H1 (cell line): ENCODE results near the gene SLC35B4. TPM values are rescaled to one million over a fixed set of nuclear protein-coding genes. Genes with fewer than 3 reads are reported as not detected.

Source experiments
- CTCF ChIA-PET: fragments of 300-600 bp; sonication (Branson Sonifier 250); formaldehyde crosslinking; loops from one replicate; lab custom pipeline; 2021; ENCODE audit not compliant: partially characterized antibody; lab: Charles Lee
- POLR2A ChIA-PET: fragments of 300-600 bp; sonication (Branson Sonifier 250); formaldehyde crosslinking; loops from one replicate; lab custom pipeline; 2021; ENCODE audit warnings: inconsistent platforms; ENCODE audit not compliant: partially characterized antibody; lab: Charles Lee
- DNase-seq, 2 experiments: peaks; one replicate each; pipeline versions ENCODE4 v3.0.0 to v3.0.0-alpha.2; 2010 to 2022; ENCODE audit warnings: low spot score in 2 of 2, low read depth in 1 of 2, mixed read lengths in 1 of 2
- FAIRE-seq: peaks from 2 replicates; lab custom pipeline; 2011; peaks lifted over from hg19 to GRCh38; lab: Jason Lieb, UNC
- H2AFZ ChIP-seq: 2 replicates; pipeline ENCODE4 v1.8.1; 2012; ENCODE audit warnings: low read length, inconsistent platforms
- H2AK5ac ChIP-seq: 2 replicates; pipeline ENCODE4 v1.6.1; 2013; ENCODE audit warnings: low read depth, low read length
- H2BK120ac ChIP-seq: replicated peaks from 2 replicates; pipeline ENCODE3; 2013; ENCODE audit warnings: low read depth, low read length, inconsistent platforms
- H2BK12ac ChIP-seq: 2 replicates; pipeline ENCODE4 v1.6.1; 2013; ENCODE audit warnings: low read depth, low read length
- H2BK15ac ChIP-seq: 2 replicates; pipeline ENCODE4 v1.6.1; 2013; ENCODE audit warnings: low read length
- H2BK20ac ChIP-seq: 2 replicates; pipeline ENCODE4 v1.6.1; 2013; ENCODE audit warnings: low read length
- H2BK5ac ChIP-seq: 2 replicates; pipeline ENCODE4 v1.6.1; 2013; ENCODE audit warnings: low read depth, low read length
- H3K14ac ChIP-seq: 2 replicates; pipeline ENCODE4 v1.6.1; 2013; ENCODE audit warnings: inconsistent platforms; ENCODE audit not compliant: insufficient read length
- H3K18ac ChIP-seq: 2 replicates; pipeline ENCODE4 v1.6.1; 2013; ENCODE audit warnings: low read length; ENCODE audit errors: extremely low read depth
- H3K23ac ChIP-seq: 2 replicates; pipeline ENCODE4 v1.6.1; 2013; ENCODE audit warnings: inconsistent platforms; ENCODE audit not compliant: insufficient read length
- H3K23me2 ChIP-seq: 2 replicates; pipeline ENCODE4 v1.6.1; 2013; ENCODE audit warnings: low read depth, low read length
- H3K27ac ChIP-seq: 2 replicates; pipeline ENCODE4 v1.6.1; 2011; ENCODE audit warnings: low read depth, low read length, inconsistent platforms
- H3K27me3 ChIP-seq, 4 experiments: replicated peaks in 1 of 4; 1 replicate in 1 of 4; 2 replicates in 3 of 4; pipeline versions ENCODE4 v1.6.1 to v1.8.1; 2011 to 2013; ENCODE audit warnings: low read length in 3 of 4, mild to moderate bottlenecking in 3 of 4, inconsistent platforms in 2 of 4, mixed read lengths in 2 of 4, moderate library complexity in 1 of 4; ENCODE audit not compliant: control insufficient read depth in 3 of 4, insufficient read depth in 3 of 4; ENCODE audit errors: extremely low read depth in 1 of 4
- H3K36me3 ChIP-seq, 4 experiments: 2 replicates each; pipeline versions ENCODE4 v1.6.1 to v1.8.1; 2011 to 2013; ENCODE audit warnings: mild to moderate bottlenecking in 4 of 4, low read length in 3 of 4, moderate library complexity in 2 of 4, control low read depth in 1 of 4, inconsistent platforms in 1 of 4; ENCODE audit not compliant: insufficient read depth in 4 of 4, control insufficient read depth in 2 of 4
- H3K4ac ChIP-seq: replicated peaks from 2 replicates; pipeline ENCODE3; 2013; ENCODE audit warnings: low read length, low read depth, mixed read lengths, inconsistent platforms; ENCODE audit not compliant: insufficient read length
- H3K4me1 ChIP-seq, 4 experiments: replicated peaks in 1 of 4; 1 replicate in 1 of 4; 2 replicates in 3 of 4; pipeline versions ENCODE4 v1.6.1 to v1.8.1; 2011 to 2013; ENCODE audit warnings: low read length in 3 of 4, inconsistent platforms in 2 of 4, mixed read lengths in 1 of 4; ENCODE audit not compliant: insufficient read depth in 4 of 4, control insufficient read depth in 3 of 4
- H3K4me2 ChIP-seq, 2 experiments: 2 replicates each; pipeline versions ENCODE4 v1.6.1 to v1.8.1; 2011 to 2013; ENCODE audit warnings: low read depth in 2 of 2, low read length in 2 of 2, control low read depth in 1 of 2, inconsistent platforms in 1 of 2, mild to moderate bottlenecking in 1 of 2; ENCODE audit not compliant: insufficient read depth in 1 of 2
- H3K4me3 ChIP-seq, 4 experiments: fragments of 200-600, 300-600 bp in 1 of 4; sonication (generic), shearing (Covaris generic), sonication (Bioruptor Twin) in 1 of 4; 2 replicates each; pipeline versions ENCODE4 v1.5.1 to v1.8.1; 2011 to 2016; ENCODE audit warnings: low read length in 4 of 4, low read depth in 3 of 4, control low read depth in 2 of 4, inconsistent platforms in 2 of 4, mild to moderate bottlenecking in 2 of 4, mixed read lengths in 1 of 4, moderate library complexity in 1 of 4; ENCODE audit not compliant: insufficient read depth in 2 of 4; ENCODE audit errors: extremely low read depth in 1 of 4
- H3K56ac ChIP-seq: replicated peaks from 2 replicates; pipeline ENCODE3; 2013; ENCODE audit warnings: low read depth, mild to moderate bottlenecking, mixed read lengths, low read length, inconsistent platforms; ENCODE audit not compliant: insufficient read length
- H3K79me1 ChIP-seq: 2 replicates; pipeline ENCODE4 v1.6.1; 2013; ENCODE audit warnings: low read depth, low read length, control low read depth
- H3K79me2 ChIP-seq, 2 experiments: 2 replicates each; pipeline versions ENCODE4 v1.6.1 to v1.8.1; 2012 to 2013; ENCODE audit warnings: low read length in 2 of 2, mild to moderate bottlenecking in 2 of 2, inconsistent platforms in 1 of 2; ENCODE audit not compliant: insufficient read depth in 2 of 2, control insufficient read depth in 1 of 2
- H3K9ac ChIP-seq, 4 experiments: replicated peaks in 1 of 4; 1 replicate in 1 of 4; 2 replicates in 3 of 4; pipeline versions ENCODE4 v1.6.1 to v1.8.1; 2011 to 2013; ENCODE audit warnings: low read depth in 3 of 4, low read length in 3 of 4, control low read depth in 2 of 4, mild to moderate bottlenecking in 2 of 4, moderate library complexity in 2 of 4, inconsistent platforms in 1 of 4; ENCODE audit errors: extremely low read depth in 1 of 4
- H3K9me3 ChIP-seq, 2 experiments: 2 replicates each; pipeline versions ENCODE4 v1.6.1 to v1.8.1; 2012 to 2013; ENCODE audit warnings: mild to moderate bottlenecking in 2 of 2, moderate library complexity in 2 of 2, control low read depth in 1 of 2, inconsistent platforms in 1 of 2, low read depth in 1 of 2, low read length in 1 of 2, mixed read lengths in 1 of 2; ENCODE audit not compliant: insufficient read depth in 2 of 2
- H4K20me1 ChIP-seq, 2 experiments: replicated peaks in 1 of 2; 2 replicates each; pipeline versions ENCODE3 to v1.8.1; 2011 to 2013; ENCODE audit warnings: inconsistent platforms in 2 of 2, low read length in 2 of 2, mild to moderate bottlenecking in 1 of 2; ENCODE audit not compliant: insufficient read depth in 2 of 2, control insufficient read depth in 1 of 2
- H4K5ac ChIP-seq: 2 replicates; pipeline ENCODE4 v1.6.1; 2013; ENCODE audit warnings: low read length, low read depth, mixed read lengths, inconsistent platforms; ENCODE audit not compliant: insufficient read length
- H4K8ac ChIP-seq: 2 replicates; pipeline ENCODE4 v1.8.0; 2013; ENCODE audit warnings: mild to moderate bottlenecking, moderate library complexity, low read length, inconsistent platforms; ENCODE audit not compliant: insufficient read depth; ENCODE audit errors: extremely low read depth
- H4K91ac ChIP-seq: replicated peaks from 2 replicates; pipeline ENCODE3; 2013; ENCODE audit warnings: low read length, mixed read lengths, inconsistent platforms; ENCODE audit not compliant: insufficient read length
- ATF3 ChIP-seq: IDR thresholded peaks from 2 replicates; pipeline ENCODE4 v1.6.1; 2011; ENCODE audit warnings: low read depth, mild to moderate bottlenecking, low read length; ENCODE audit not compliant: insufficient read depth
- BRCA1 ChIP-seq: IDR thresholded peaks from 2 replicates; pipeline ENCODE4 v1.6.1; 2012; ENCODE audit warnings: low read depth, low read length, improper control_type of control experiment
- CBX5 ChIP-seq: fragments of 300-800, 300-1000 bp; sonication (generic); IDR thresholded peaks from 2 replicates; pipeline ENCODE4 v1.7.1; 2016; ENCODE audit warnings: antibody characterized with exemption, low read length, low read depth
- CBX8 ChIP-seq: fragments of 300-800, 300-1000 bp; sonication (generic); IDR thresholded peaks from 2 replicates; pipeline ENCODE4 v1.7.1; 2016; ENCODE audit warnings: low read depth, low read length, borderline replicate concordance
- CTBP2 ChIP-seq: IDR thresholded peaks from 2 replicates; pipeline ENCODE4 v1.7.0; 2011; ENCODE audit warnings: borderline replicate concordance, mild to moderate bottlenecking, moderate library complexity, mixed read lengths, low read length; ENCODE audit not compliant: insufficient read depth, insufficient read length
- E2F6 ChIP-seq: IDR thresholded peaks from 2 replicates; pipeline ENCODE4 v1.6.1; 2012; ENCODE audit warnings: inconsistent platforms
- HDAC2 ChIP-seq, 2 experiments: fragments of 300-600 bp in 1 of 2; sonication (generic) in 1 of 2; IDR thresholded peaks; 2 replicates each; pipeline ENCODE4 v1.6.1; 2011 to 2012; ENCODE audit warnings: low read depth in 2 of 2, low read length in 2 of 2, mild to moderate bottlenecking in 2 of 2, moderate library complexity in 2 of 2, borderline replicate concordance in 1 of 2, inconsistent platforms in 1 of 2
- MAX ChIP-seq: IDR thresholded peaks from 2 replicates; pipeline ENCODE4 v1.6.1; 2012; ENCODE audit warnings: inconsistent platforms
- RFX5 ChIP-seq: IDR thresholded peaks from 2 replicates; pipeline ENCODE4 v1.6.1; 2011; ENCODE audit warnings: low read depth, low read length, improper control_type of control experiment, borderline replicate concordance
- SP1 ChIP-seq: IDR thresholded peaks from 2 replicates; pipeline ENCODE4 v1.6.1; 2011; ENCODE audit warnings: low read depth, low read length
- SP4 ChIP-seq: IDR thresholded peaks from 2 replicates; pipeline ENCODE4 v1.6.1; 2012; ENCODE audit warnings: low read length, inconsistent platforms
- SUZ12 ChIP-seq: fragments of 200-600 bp; sonication (generic); IDR thresholded peaks from 2 replicates; pipeline ENCODE4 v1.6.1; 2012; ENCODE audit warnings: mild to moderate bottlenecking, inconsistent platforms, low read length, moderate library complexity, mixed read lengths
- TAF1 ChIP-seq: IDR thresholded peaks from 2 replicates; pipeline ENCODE4 v1.6.1; 2011; ENCODE audit warnings: mild to moderate bottlenecking, low read depth, low read length
- WGBS, 2 experiments: shearing (Covaris generic) in 1 of 2; methylation state at CpG; one replicate each; pipeline versions ENCODE4 v1.1.6 to v1.1.7; 2013 to 2015; ENCODE audit warnings: low lambda C conversion rate in 2 of 2, mixed read lengths in 2 of 2, inconsistent platforms in 1 of 2, low coverage in 1 of 2, missing lambda C conversion rate in 1 of 2; ENCODE audit not compliant: insufficient replicate concordance in 2 of 2, insufficient coverage in 1 of 2, insufficient read length in 1 of 2; ENCODE audit errors: extremely low coverage in 1 of 2, missing lambda C conversion rate in 1 of 2; 5-methylcytosine and 5-hydroxymethylcytosine counted together
- polyA plus RNA-seq, 7 experiments: library from polyadenylated mRNA; depleted of rRNA in 3 of 7; stranded (reverse) in 5 of 7; unstranded in 2 of 7; fragments of >200 nt in 5 of 7; fragments of 200-250 nt in 2 of 7; gene quantifications; 1 replicate in 5 of 7; 2 replicates in 1 of 7; 4 replicates in 1 of 7; pipeline versions ENCODE4 v1.2.1 to v1.2.3, GENCODE V29; 2011 to 2013; ENCODE audit warnings: missing spikeins in 2 of 7, mixed read lengths in 2 of 7
- total RNA-seq: library from RNA; stranded (reverse); fragmentation: NEBNext Ultra II Directional; extraction: Animal tissue kit (Norgen Biotek cat#: 25700); gene quantifications from 2 replicates; pipeline ENCODE4 v1.2.1, GENCODE V29; 2021

The SLC35B4 gene
- total and polyA plus RNA-seq, 2 of the 8 experiments (the other 6 are each of a cell fraction or from before 2014, with no cell fraction given): 28.9 to 34.6 TPM

- Histone ChIP-seq H2BK5ac (no peak overlapping the region), H2AFZ (no peak overlapping the region), H3K18ac (no peak overlapping the region), H3K4me2 (no peak overlapping the region), H3K23me2 (peaks cover 4% of the 10 kb centered on the region), H3K27ac (no peak overlapping the region), H3K9me3 (no peaks in the 10 kb centered on the region), H3K56ac (no peak overlapping the region), H3K79me2 (peaks cover 0 to 24% of the 10 kb centered on the region in 2 experiments; a peak in 2 of 4 replicates), H2BK20ac (no peak overlapping the region), H3K36me3 (peaks cover 0 to 4% (median 2%) of the 10 kb centered on the region in 4 experiments; a peak in 3 of 8 replicates), H2BK12ac (no peak overlapping the region), H3K14ac (no peak overlapping the region), H4K91ac (no peak overlapping the region), H3K23ac (no peak overlapping the region), H4K8ac (no peak overlapping the region), H2AK5ac (no peak overlapping the region), H3K79me1 (peaks cover 2% of the 10 kb centered on the region; the same call in 1 of the 2 replicates), H4K5ac (no peak overlapping the region), H2BK15ac (no peak overlapping the region), H3K27me3 (no peaks in the 10 kb centered on the region), H3K4me1 (no peaks in the 10 kb centered on the region; a peak in 1 of 7 replicates), H2BK120ac (no peak overlapping the region), H4K20me1 (no peaks in the 10 kb centered on the region), H3K4me3 (no peak overlapping the region), H3K4ac (no peak overlapping the region), H3K9ac (no peak overlapping the region)
- FAIRE-seq (no peak), DNase-seq (no peak)
- 90% methylated on average over 1 of the region's 1 CpG; no CpG with 5 or more reads in 1 of the 2 experiments for WGBS, 2 experiments
- ChIA-PET POLR2A (no interaction called here), CTCF (interaction anchor here (0.7 to 0.9 kb wide), 2 partner anchors 15 to 172 kb away, joined by 3 read pairs; no protein-coding TSS in a partner anchor)
- TF ChIP-seq SP4: no peak
- TF ChIP-seq CTBP2: no peak
- no peak for TF ChIP-seq BRCA1
- no peak for TF ChIP-seq CBX8
- no peak for TF ChIP-seq TAF1
- TF ChIP-seq SP1: no peak
- TF ChIP-seq RFX5: no peak
- TF ChIP-seq CBX5: no peak
- TF ChIP-seq ATF3: no peak
- no peak for TF ChIP-seq MAX
- TF ChIP-seq HDAC2 (IDR thresholded peaks at IDR 0.05; ENCODE audit: borderline replicate concordance in 1 of 2, low read depth in 2 of 2, low read length in 2 of 2): no peak
- no peak for TF ChIP-seq SUZ12
- no peak for TF ChIP-seq E2F6
Observed at GRCh38 chr7:134313543-134313942, 3.2 kb downstream of the SLC35B4 start.
